ENCODE data around the gene LIN52.

The LIN52 gene

GRCh38 chr14:74084277-74085046 is at the start of gene LIN52, which contains the start of gene ALDH6A1:
TSS of gene LIN52 (plus strand) at chr14:74084956. CDS start at chr14:74084975, 19 bp downstream.
TSS of gene ALDH6A1 (minus strand) at chr14:74084453. CDS start at chr14:74084394, 59 bp downstream.
- peak; percentile 99 for DNase-seq (ENCODE audit: low spot score)

GRCh38 chr14:74035556-74035955 is 49.2 kb upstream of the LIN52 start:
- DNase-seq (ENCODE audit: low spot score), result peak; percentile 21

- DNase-seq (ENCODE audit: low spot score), result peak; percentile 36
Measured at GRCh38 chr14:74038020-74038859, 46.5 kb upstream of the LIN52 start.

GRCh38 chr14:74042296-74042695 is 42.5 kb upstream of the LIN52 start:
- DNase-seq (ENCODE audit: low spot score), result no peak

- DNase-seq (ENCODE audit: low spot score), result no peak
Measured at GRCh38 chr14:74045522-74045921, 39.2 kb upstream of the LIN52 start.

GRCh38 chr14:74048281-74048680 is 36.5 kb upstream of the LIN52 start:
- peak; percentile 12 for DNase-seq (ENCODE audit: low spot score)

GRCh38 chr14:74049876-74050495 is 34.8 kb upstream of the LIN52 start:
- no peak for DNase-seq (ENCODE audit: low spot score)

- DNase-seq (ENCODE audit: low spot score), result no peak
Measured at GRCh38 chr14:74062809-74063150, 22.0 kb upstream of the LIN52 start.

- no peak for DNase-seq (ENCODE audit: low spot score)
Measured at GRCh38 chr14:74064426-74064825, 20.3 kb upstream of the LIN52 start.

- no peak for DNase-seq (ENCODE audit: low spot score)
Measured at GRCh38 chr14:74064883-74065282, 19.9 kb upstream of the LIN52 start.

GRCh38 chr14:74065746-74066575 is 18.8 kb upstream of the LIN52 start:
- DNase-seq (ENCODE audit: low spot score), result no peak

- DNase-seq (ENCODE audit: low spot score), result no peak
Measured at GRCh38 chr14:74077401-74077800, 7.4 kb upstream of the LIN52 start.

GRCh38 chr14:74080820-74081460 is 3.8 kb upstream of the LIN52 start:
- DNase-seq (ENCODE audit: low spot score), result no peak

- no peak for DNase-seq (ENCODE audit: low spot score)
Measured at GRCh38 chr14:74081491-74081890, 3.3 kb upstream of the LIN52 start.

- no peak for DNase-seq (ENCODE audit: low spot score)
Measured at GRCh38 chr14:74083161-74083560, 1.6 kb upstream of the LIN52 start.

GRCh38 chr14:74083784-74084276 is 926 bp upstream of the LIN52 start:
- DNase-seq (ENCODE audit: low spot score), result no peak

GRCh38 chr14:74085047-74085637 is 386 bp downstream of the LIN52 start:
- DNase-seq (ENCODE audit: low spot score), result peak; percentile 22

GRCh38 chr14:74085828-74086227 is 1.1 kb downstream of the LIN52 start:
- no peak for DNase-seq (ENCODE audit: low spot score)

- DNase-seq (ENCODE audit: low spot score), result no peak
Measured at GRCh38 chr14:74089251-74090020, 4.7 kb downstream of the LIN52 start.

GRCh38 chr14:74105381-74105780 is 20.6 kb downstream of the LIN52 start:
- DNase-seq (ENCODE audit: low spot score), result no peak

All from hepatic stellate cell (primary cell).